ENCODE results near the gene SETBP1. TPM values are rescaled to one million over a fixed set of nuclear protein-coding genes. Genes with fewer than 3 reads are reported as not detected.

Gene SETBP1
- total RNA-seq, 2 experiments from 2014 or later = 25.2 to 30.3 TPM

- H3K4me1 Mint-ChIP-seq = peaks cover 12% of the 10 kb centered on the region
- no peaks in the 10 kb centered on the region for H3K36me3 Mint-ChIP-seq
- H3K27me3 Mint-ChIP-seq = peaks cover 10% of the 10 kb centered on the region
- no peaks in the 10 kb centered on the region for H3K9me3 Mint-ChIP-seq (ENCODE audit: low read depth)
- CTCF ChIA-PET = no interaction called here
- ATAC-seq = no peak
- no peak overlapping the region for H3K4me3 Mint-ChIP-seq
- DNase-seq = no peak
- H3K27ac Mint-ChIP-seq = no peak overlapping the region
Observed at GRCh38 chr18:45102863-45103262, 422.2 kb downstream of the SETBP1 start.

GRCh38 chr18:45103319-45104048, 422.8 kb downstream of the SETBP1 start:
- DNase-seq (no peak), ATAC-seq (no peak)
- peaks cover 7% of the 10 kb centered on the region for H3K27me3 Mint-ChIP-seq
- no peak overlapping the region for H3K27ac Mint-ChIP-seq
- H3K4me1 Mint-ChIP-seq = peaks cover 12% of the 10 kb centered on the region
- H3K4me3 Mint-ChIP-seq = no peak overlapping the region
- no peaks in the 10 kb centered on the region for H3K9me3 Mint-ChIP-seq (ENCODE audit: low read depth)
- no peaks in the 10 kb centered on the region for H3K36me3 Mint-ChIP-seq
- CTCF ChIA-PET = no interaction called here

- ATAC-seq = no peak
- H3K9me3 Mint-ChIP-seq (ENCODE audit: low read depth) = no peaks in the 10 kb centered on the region
- CTCF ChIA-PET = no interaction called here
- H3K4me3 Mint-ChIP-seq = no peak overlapping the region
- no peak overlapping the region for H3K27ac Mint-ChIP-seq
- H3K4me1 Mint-ChIP-seq = peaks cover 12% of the 10 kb centered on the region
- DNase-seq = no peak
- no peaks in the 10 kb centered on the region for H3K36me3 Mint-ChIP-seq
- H3K27me3 Mint-ChIP-seq = peaks cover 2% of the 10 kb centered on the region
Observed at GRCh38 chr18:45104049-45104395, 423.3 kb downstream of the SETBP1 start.

- Mint-ChIP-seq H3K4me3 (no peak overlapping the region), H3K36me3 (no peaks in the 10 kb centered on the region), H3K9me3 (ENCODE audit: low read depth) (no peaks in the 10 kb centered on the region), H3K4me1 (peaks cover 14% of the 10 kb centered on the region), H3K27me3 (peaks cover 18% of the 10 kb centered on the region), H3K27ac (no peak overlapping the region)
- DNase-seq = peak; percentile 76
- CTCF ChIA-PET = interaction anchor here (1.1 kb wide), 1 partner anchor 107 kb away, joined by 3 read pairs; no protein-coding TSS in a partner anchor
- peak; percentile 89 for ATAC-seq
Observed at GRCh38 chr18:45106331-45106774, 425.7 kb downstream of the SETBP1 start.

- no peaks in the 10 kb centered on the region for H3K36me3 Mint-ChIP-seq
- H3K4me3 Mint-ChIP-seq = no peak overlapping the region
- peaks cover 20% of the 10 kb centered on the region for H3K27me3 Mint-ChIP-seq
- H3K9me3 Mint-ChIP-seq (ENCODE audit: low read depth) = no peaks in the 10 kb centered on the region
- CTCF ChIA-PET = no interaction called here
- no peak for ATAC-seq
- DNase-seq = no peak
- H3K27ac Mint-ChIP-seq = no peak overlapping the region
- peaks cover 14% of the 10 kb centered on the region for H3K4me1 Mint-ChIP-seq
Observed at GRCh38 chr18:45107425-45107824, 426.7 kb downstream of the SETBP1 start.

GRCh38 chr18:45108754-45109153, 428.1 kb downstream of the SETBP1 start:
- peaks cover 14% of the 10 kb centered on the region for H3K4me1 Mint-ChIP-seq
- peaks cover 28% of the 10 kb centered on the region for H3K27me3 Mint-ChIP-seq
- H3K36me3 Mint-ChIP-seq = no peaks in the 10 kb centered on the region
- no peak for DNase-seq
- CTCF ChIA-PET = interaction anchor here (1.2 kb wide), 1 partner anchor 530 kb away, joined by 3 read pairs; no protein-coding TSS in a partner anchor
- H3K27ac Mint-ChIP-seq = no peak overlapping the region
- ATAC-seq = no peak
- no peak overlapping the region for H3K4me3 Mint-ChIP-seq
- no peaks in the 10 kb centered on the region for H3K9me3 Mint-ChIP-seq (ENCODE audit: low read depth)

GRCh38 chr18:45109271-45109670, 428.6 kb downstream of the SETBP1 start:
- H3K36me3 Mint-ChIP-seq = no peaks in the 10 kb centered on the region
- H3K4me3 Mint-ChIP-seq = no peak overlapping the region
- peaks cover 28% of the 10 kb centered on the region for H3K27me3 Mint-ChIP-seq
- no peak overlapping the region for H3K27ac Mint-ChIP-seq
- CTCF ChIA-PET = interaction anchor here (1.2 kb wide), 1 partner anchor 531 kb away, joined by 3 read pairs; no protein-coding TSS in a partner anchor
- H3K9me3 Mint-ChIP-seq (ENCODE audit: low read depth) = no peaks in the 10 kb centered on the region
- H3K4me1 Mint-ChIP-seq = peaks cover 9% of the 10 kb centered on the region
- DNase-seq = no peak
- no peak for ATAC-seq

GRCh38 chr18:45109706-45110105, 429.0 kb downstream of the SETBP1 start:
- H3K36me3 Mint-ChIP-seq = no peaks in the 10 kb centered on the region
- H3K27ac Mint-ChIP-seq = no peak overlapping the region
- peaks cover 32% of the 10 kb centered on the region for H3K27me3 Mint-ChIP-seq
- ATAC-seq = no peak
- H3K4me1 Mint-ChIP-seq = peaks cover 9% of the 10 kb centered on the region
- H3K4me3 Mint-ChIP-seq = no peak overlapping the region
- CTCF ChIA-PET = interaction anchor here (1.2 kb wide), 1 partner anchor 531 kb away, joined by 3 read pairs; no protein-coding TSS in a partner anchor
- H3K9me3 Mint-ChIP-seq (ENCODE audit: low read depth) = no peaks in the 10 kb centered on the region
- DNase-seq = no peak

- Mint-ChIP-seq H3K36me3 (no peaks in the 10 kb centered on the region), H3K4me3 (no peak overlapping the region), H3K27ac (no peak overlapping the region), H3K9me3 (ENCODE audit: low read depth) (no peaks in the 10 kb centered on the region), H3K27me3 (peaks cover 41% of the 10 kb centered on the region), H3K4me1 (peaks cover 3% of the 10 kb centered on the region)
- DNase-seq (no peak), ATAC-seq (no peak)
- CTCF ChIA-PET = no interaction called here
Observed at GRCh38 chr18:45110577-45111501, 430.2 kb downstream of the SETBP1 start.

- Mint-ChIP-seq H3K27ac (no peak overlapping the region), H3K4me3 (no peak overlapping the region), H3K36me3 (no peaks in the 10 kb centered on the region), H3K27me3 (peaks cover 47% of the 10 kb centered on the region), H3K4me1 (peaks cover 3% of the 10 kb centered on the region), H3K9me3 (ENCODE audit: low read depth) (no peaks in the 10 kb centered on the region)
- DNase-seq (no peak), ATAC-seq (no peak)
- CTCF ChIA-PET = interaction anchor here (1.4 kb wide), 1 partner anchor 102 kb away, joined by 4 read pairs; no protein-coding TSS in a partner anchor
Observed at GRCh38 chr18:45111502-45111848, 430.8 kb downstream of the SETBP1 start.

- Mint-ChIP-seq H3K36me3 (no peaks in the 10 kb centered on the region), H3K4me1 (peaks cover 3% of the 10 kb centered on the region), H3K4me3 (no peak overlapping the region), H3K27me3 (peaks cover 56% of the 10 kb centered on the region), H3K9me3 (ENCODE audit: low read depth) (no peaks in the 10 kb centered on the region), H3K27ac (no peak overlapping the region)
- DNase-seq (no peak), ATAC-seq (no peak)
- CTCF ChIA-PET = interaction anchor here (0.6 to 1.4 kb wide), 2 partner anchors 100 to 107 kb away, joined by 3 to 4 read pairs; no protein-coding TSS in a partner anchor
Observed at GRCh38 chr18:45112682-45113081, 432.0 kb downstream of the SETBP1 start.

- no peaks in the 10 kb centered on the region for H3K4me1 Mint-ChIP-seq
Observed at GRCh38 chr18:45116116-45116515, 435.4 kb downstream of the SETBP1 start.

More at GRCh38 chr18:45116116-45116515, 435.4 kb downstream of the SETBP1 start:
- H3K36me3 Mint-ChIP-seq = no peaks in the 10 kb centered on the region
- peaks cover 51% of the 10 kb centered on the region for H3K27me3 Mint-ChIP-seq
- H3K9me3 Mint-ChIP-seq (ENCODE audit: low read depth) = no peaks in the 10 kb centered on the region
- no peak for ATAC-seq
- CTCF ChIA-PET = interaction anchor here (1.3 kb wide), 1 partner anchor 11 kb away, joined by 3 read pairs; no protein-coding TSS in a partner anchor
- H3K4me3 Mint-ChIP-seq = no peak overlapping the region
- DNase-seq = no peak
- H3K27ac Mint-ChIP-seq = no peak overlapping the region

All from activated CD8-positive, alpha-beta memory T cell treated with anti-CD3 and anti-CD28 coated beads, Interleukin-2, amount 10 ng/mL, durations not matched to agents 7 days and 5 days (primary cell).